ENCODE data around the gene MN1.

The MN1 gene

DNA sequence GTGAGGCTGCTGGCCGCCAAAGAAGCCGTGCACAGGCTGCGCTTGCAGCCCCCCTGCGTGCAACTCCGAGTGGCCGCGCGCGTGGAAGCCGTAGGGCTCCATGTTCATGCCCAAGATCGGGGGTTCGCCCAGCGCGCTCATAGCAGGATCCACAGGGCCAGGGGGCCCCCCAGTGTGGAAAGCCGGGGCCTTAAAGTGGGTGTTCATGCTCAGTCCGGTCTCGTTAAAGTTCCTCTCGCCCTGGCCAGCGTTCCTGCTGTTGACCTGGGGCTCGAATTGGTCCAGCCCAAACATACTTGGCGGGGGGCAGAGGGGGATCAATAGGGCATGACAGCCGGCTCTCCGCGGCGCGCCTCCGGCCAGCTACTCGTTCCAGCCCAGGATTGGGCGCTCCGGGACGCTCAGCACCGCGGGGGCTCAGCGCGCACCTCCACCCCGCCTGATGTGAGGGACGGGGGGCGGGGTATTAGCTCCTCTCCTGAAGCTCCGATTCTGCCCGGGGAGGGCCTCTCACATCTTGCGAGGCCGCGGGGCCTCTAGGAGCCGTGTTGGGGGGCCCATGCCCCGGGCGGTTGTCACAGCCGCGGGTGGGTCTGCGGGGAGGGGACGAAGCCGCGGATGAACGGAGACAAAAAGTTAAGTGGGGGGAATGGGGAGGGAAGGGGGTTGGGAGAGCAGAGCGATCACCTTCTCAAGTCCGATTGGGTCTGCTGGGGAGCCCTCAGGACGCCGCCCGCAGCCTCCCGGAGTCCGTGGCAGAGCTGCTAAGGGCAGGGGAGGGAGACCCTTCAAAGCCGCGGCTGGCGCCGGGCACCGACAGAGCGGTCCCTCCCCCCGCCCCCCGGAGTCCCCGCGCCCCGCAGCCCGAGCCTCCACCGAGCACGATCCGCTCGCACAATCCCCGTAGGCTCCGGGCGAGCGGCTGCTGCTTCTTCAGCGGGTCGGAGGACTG is 1.0 kb downstream of the MN1 start:
- DNase-seq (ENCODE audit: low read depth in 2 of 2): peak in 1 of 2 donors; percentile 5

GRCh38 chr22:27799827-27800249 is 1.7 kb downstream of the MN1 start:
- no peak for DNase-seq (ENCODE audit: low read depth in 2 of 2)

DNA sequence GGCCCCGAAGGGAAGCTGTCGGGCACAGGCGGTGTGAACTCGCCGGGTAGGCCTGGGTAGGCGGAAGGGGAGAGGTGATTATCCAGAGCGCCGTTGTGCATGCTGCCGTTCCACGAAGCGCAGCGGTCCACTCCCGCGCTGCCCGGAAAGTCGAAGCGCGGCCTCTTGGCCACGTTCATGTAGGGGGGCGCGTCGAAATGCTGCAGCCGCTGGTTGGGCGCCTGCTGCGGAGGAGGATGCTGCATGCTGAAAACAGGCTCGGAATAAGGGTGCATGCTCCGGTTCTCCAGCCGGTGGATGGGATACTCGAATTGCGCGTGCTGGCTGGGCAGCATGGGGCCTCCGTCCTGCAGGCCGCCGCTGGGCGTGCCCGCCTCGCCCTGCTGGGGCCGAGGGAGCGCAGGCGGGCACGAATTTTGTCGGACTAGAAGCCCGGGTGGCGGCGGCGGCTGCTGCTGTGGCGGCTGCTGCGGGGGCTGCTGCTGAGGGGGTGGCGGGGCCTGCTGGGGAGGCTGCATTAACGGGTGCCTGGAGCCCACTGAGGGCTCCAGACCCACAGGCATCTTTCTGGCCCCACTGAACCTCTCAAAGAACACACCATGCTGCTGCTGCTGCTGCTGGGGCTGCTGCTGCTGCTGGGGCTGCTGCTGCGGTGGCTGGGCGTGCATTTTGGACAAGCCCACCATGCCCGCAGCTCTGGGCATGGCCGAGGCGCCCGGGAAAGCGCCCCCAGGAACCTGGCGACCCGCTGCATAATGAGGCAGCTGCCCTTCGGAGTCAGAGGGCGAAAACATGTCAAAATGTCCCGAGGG is 2.3 kb downstream of the MN1 start:
- DNase-seq (ENCODE audit: low read depth in 2 of 2): no peak

GRCh38 chr22:27798511-27799014 is 3.0 kb downstream of the MN1 start:
- no peak for DNase-seq (ENCODE audit: low read depth in 2 of 2)

DNA sequence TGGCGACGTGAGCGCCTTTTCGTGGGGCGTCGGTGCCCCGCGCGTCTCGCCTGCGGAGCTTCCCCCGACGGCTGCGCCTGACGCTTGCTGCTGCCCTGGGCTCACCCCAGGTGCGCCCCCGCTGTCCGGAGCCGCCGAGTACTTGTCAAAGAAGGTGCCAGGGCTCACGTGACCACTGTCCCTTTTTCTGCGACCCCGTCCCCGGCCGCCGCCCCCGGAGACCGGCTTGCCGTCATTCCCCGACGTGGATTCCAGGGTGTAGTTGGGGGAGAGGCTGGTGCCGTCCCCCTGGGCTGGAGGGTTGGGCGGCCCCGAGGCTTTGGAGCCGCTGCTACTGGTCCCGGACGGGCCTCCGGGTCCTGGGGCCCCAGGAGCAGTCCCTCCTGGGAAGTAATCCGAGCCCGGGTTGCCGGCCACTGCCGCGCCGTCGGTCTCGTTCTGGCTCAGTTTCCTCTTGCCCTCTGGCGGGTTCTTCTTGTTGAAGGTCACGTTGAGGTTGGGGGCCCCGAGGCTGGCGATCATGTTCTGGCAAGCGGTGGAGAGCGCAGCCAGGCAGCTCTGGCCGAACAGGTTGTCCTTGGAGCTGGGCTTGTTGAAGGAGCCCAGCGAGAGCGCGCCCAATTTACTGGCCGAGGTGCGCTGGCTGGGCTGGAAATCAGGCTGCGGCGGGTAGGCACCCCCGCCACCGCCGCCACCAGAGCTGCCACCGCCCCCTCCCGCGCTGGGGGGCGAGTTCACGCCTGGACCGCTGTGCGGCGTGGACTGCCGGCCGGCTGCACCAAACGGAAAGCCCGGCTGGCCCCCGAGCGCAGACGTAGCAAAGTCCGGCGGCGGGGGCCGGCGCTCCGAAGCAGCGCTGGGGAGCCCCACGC is 3.8 kb downstream of the MN1 start:
- no peak for DNase-seq (ENCODE audit: low read depth in 2 of 2)

GRCh38 chr22:27796829-27797519 is 4.6 kb downstream of the MN1 start:
- no peak for DNase-seq (ENCODE audit: low read depth in 2 of 2)

DNA sequence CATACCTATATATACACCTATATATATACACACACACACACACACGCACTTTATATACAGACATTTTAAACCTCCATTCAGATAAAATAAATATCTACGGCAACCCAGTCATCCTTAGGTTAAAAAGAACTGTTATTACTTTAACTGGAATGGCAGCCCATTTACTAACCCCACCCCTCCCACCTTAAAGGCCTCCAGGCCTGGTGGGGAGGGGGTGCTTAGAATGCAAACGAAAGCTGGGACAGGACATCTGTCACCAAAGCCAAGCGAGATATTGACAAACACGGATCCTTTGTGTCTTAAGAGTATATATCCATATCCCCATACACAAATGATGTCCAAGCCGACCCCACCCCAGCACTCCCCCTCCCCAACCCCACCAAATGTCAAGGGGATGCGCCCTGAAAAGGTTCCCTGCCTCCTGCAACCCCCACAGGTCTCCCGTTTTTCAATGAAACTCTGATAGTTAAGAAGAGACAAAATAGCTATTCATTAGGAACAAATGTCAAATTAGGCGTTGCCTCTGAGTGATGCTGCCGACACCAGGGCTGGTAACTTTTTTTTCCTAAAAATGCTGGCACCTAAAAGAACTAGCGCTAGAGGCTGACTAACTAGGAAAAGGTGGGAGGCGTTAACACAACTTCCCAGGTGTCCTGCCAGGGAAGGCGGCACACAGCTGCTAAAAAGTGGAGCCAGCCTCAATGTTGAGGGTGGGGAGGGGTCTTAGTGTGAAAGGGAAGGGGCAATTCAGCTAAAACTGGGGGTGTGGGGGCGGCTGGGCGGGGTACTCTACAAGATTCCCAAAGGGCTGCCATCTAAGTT is 5.6 kb downstream of the MN1 start:
- no peak for DNase-seq (ENCODE audit: low read depth in 2 of 2)

DNA sequence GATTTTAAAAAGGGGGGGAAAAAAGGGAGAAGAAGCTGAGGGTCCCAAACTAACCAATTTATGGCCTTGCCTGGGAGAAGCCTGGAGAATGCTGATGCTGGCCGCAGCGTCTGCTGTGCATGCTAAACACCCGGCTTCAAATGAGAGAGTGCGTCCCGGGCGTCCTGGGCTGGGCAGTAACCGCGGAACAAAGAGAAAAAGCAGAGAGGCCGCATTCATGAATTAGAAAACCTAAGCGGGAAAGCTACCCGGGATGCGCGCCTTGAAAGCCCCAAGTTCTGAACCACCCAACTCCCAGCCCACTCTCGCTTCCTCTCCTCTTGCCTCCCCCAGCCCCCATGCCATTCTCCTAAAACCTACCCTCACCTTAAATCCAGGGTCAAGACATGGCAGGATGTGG is 6.5 kb downstream of the MN1 start:
- no peak for DNase-seq (ENCODE audit: low read depth in 2 of 2)

DNA sequence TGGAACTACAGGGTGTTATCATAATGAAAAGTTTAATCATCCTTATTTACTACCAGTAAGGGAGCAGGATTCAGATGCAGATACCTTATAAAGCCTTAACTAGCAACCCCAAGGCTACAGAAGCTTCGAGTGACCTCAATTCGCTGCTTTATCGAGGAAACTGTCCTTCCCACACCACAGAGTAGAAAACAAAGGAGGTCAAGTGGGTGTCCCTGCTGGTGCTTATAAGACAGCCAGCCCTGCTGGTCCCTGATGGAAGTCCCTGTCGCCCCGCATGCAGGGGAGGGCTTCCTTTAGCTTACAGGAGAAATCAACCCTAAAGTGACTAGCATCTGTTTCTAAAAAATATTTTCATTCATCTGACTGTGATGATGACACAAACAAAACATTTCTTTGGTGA is 7.3 kb downstream of the MN1 start:
- DNase-seq (ENCODE audit: low read depth in 2 of 2): no peak

DNA sequence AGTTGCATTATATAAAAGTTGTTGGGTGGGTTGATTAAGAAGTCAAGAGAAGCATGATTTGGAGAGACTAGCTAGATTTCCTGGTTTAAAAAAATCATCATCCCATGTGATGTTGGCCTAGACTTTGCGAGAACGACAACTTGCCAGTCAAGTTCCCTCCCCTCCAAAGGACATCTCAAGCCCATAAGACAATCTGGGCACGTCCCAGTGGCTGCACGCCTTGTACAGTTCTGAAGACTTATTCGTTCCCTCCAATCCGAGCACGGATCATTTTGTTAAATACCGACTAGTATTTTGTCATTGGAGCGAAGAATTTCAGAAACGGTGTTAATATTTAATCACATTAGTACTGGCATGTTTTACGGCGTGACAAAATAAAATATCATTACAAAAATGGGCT is 8.0 kb downstream of the MN1 start:
- DNase-seq (ENCODE audit: low read depth in 2 of 2): no peak

- no peak for DNase-seq (ENCODE audit: low read depth in 2 of 2)
These were observed 8.9 kb downstream of the MN1 start for GRCh38 chr22:27792452-27793161.

GRCh38 chr22:27791859-27792241 is 9.7 kb downstream of the MN1 start:
- no peak for DNase-seq (ENCODE audit: low read depth in 2 of 2)

DNA sequence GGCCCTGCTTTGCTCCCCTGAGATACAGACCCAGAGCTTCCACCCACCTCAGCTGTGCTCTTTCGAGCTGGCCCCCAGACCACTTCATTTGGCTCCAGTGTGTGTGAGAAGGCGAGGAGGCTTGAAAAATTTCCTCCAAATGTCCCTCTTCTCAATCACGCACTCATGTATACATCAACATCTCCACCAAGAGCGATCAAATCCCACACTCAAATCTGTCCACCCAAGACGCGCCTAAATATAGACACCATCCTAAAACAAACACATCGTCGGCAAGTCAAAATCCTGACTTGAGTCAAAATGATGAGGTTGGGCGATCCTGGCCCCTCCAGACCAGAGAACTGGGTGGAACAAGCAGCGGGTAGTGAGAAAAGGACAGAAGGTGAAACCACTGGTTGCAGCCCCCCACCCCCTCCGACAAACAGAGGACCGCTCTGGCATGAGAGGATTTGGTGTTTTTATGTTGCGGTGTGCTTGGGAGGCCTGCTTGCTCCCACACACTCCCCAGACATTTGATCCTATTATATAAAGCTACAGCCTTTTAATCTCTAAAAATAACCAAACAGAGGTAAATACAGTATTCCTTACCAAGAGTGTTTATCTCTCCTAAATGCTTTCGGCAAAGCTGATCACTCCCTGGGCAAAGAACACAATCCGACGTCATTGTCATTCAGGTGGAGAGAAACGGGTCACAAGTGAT is 10.2 kb downstream of the MN1 start:
- DNase-seq (ENCODE audit: low read depth in 2 of 2): no peak

GRCh38 chr22:27790376-27791158 is 11.0 kb downstream of the MN1 start:
- DNase-seq (ENCODE audit: low read depth in 2 of 2): no peak

GRCh38 chr22:27788500-27789288 is 12.9 kb downstream of the MN1 start:
- DNase-seq (ENCODE audit: low read depth in 2 of 2): no peak

DNA sequence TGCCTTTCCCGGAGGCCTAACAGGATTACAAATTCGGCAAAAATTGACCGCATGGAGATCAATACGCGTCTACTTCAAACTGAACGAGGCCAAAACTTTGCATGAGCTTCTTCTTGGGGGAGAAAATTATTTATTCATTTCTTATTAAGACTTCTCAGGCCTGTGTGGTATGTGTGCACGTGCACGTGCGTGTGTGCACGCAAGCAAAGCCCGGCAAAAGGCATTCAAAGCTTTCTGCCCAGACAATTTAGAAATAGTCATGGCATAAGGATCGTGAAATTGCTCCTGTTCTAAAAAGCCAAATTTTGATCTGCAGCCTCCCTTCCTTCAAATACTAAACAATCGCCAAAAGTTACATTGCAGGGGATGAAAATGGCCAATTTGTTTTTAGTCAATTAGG is 14.6 kb downstream of the MN1 start:
- DNase-seq (ENCODE audit: low read depth in 2 of 2): no peak

DNA sequence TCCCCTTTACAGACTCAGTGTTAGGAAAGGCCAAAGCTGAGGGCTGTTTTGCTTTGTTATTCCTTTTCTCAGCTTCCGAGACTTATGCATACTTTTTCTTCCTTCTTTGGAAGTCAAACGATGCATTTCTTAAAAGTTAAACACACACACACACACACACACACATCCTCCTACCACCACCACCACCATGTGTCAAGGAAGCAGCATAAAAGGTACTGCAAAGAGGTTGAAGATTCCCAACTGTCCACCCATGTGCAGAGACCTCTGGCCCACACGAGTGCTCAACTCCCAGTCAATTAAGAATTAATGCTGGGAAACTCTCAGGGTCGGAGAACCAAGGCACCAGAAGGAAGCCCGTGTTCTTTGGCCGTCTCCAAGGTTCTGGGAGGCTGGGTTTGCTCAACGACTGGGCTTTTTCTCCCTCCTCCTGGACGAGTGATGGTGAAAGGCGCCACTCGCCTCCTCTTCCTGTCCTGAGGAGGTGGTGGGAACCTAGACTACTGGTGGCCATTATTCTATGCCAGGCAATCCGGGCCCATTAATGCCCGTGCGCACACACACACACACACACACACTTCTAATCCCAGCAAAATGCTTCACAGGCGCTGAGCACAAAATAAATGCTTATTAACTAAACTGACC is 15.1 kb downstream of the MN1 start:
- DNase-seq (ENCODE audit: low read depth in 2 of 2): no peak

Measured in stimulated activated CD4-positive, alpha-beta T cell treated with anti-CD3 and anti-CD28 coated beads, Interleukin-1b, Interleukin-23, amount 100 ng/mL, for 4 hours (primary cell).